Natural killer cell (primary cell): Measurements from ENCODE around the gene EPN3. TPM values are rescaled to one million over a fixed set of nuclear protein-coding genes. Genes with fewer than 3 reads are reported as not detected.

Experiments
- ATAC-seq, 3 donors: fragments of 150-1000 bp in 2 of 3; fragments of 200-7000 bp in 1 of 3; cut with Tn5 transposase; 1 replicate in 1 of 3; 2 replicates in 2 of 3; pipeline ENCODE4 v1.10.0; 2021; ENCODE audit warnings: mild to moderate bottlenecking in 2 of 3, moderate library complexity in 2 of 3
- DNase-seq, 2 donors: peaks; one replicate each; pipeline versions ENCODE4 v3.0.0 to v3.0.0-alpha.2; 2013 to 2021; ENCODE audit warnings: mixed read lengths in 1 of 2
- H3K27ac ChIP-seq: one replicate; pipeline ENCODE4 v1.5.1; 2013; ENCODE audit warnings: mild to moderate bottlenecking, low read length
- H3K27me3 ChIP-seq: one replicate; pipeline ENCODE4 v1.6.1; 2013; ENCODE audit warnings: low read length; ENCODE audit not compliant: control insufficient read depth, insufficient read depth
- H3K36me3 ChIP-seq: one replicate; pipeline ENCODE4 v1.6.1; 2013; ENCODE audit warnings: low read length; ENCODE audit not compliant: control insufficient read depth, insufficient read depth
- H3K4me1 ChIP-seq: one replicate; pipeline ENCODE4 v1.6.1; 2013; ENCODE audit warnings: low read length; ENCODE audit not compliant: control insufficient read depth, insufficient read depth
- H3K4me3 ChIP-seq: one replicate; pipeline ENCODE4 v1.5.1; 2013; ENCODE audit warnings: low read length
- H3K9me3 ChIP-seq: one replicate; pipeline ENCODE4 v1.6.1; 2013; ENCODE audit warnings: low read length; ENCODE audit not compliant: control insufficient read depth, insufficient read depth
- H3K27ac Mint-ChIP-seq, 2 donors: one replicate each; pipeline ENCODE4 v1.8.0; 2022; ENCODE audit warnings: mild to moderate bottlenecking in 2 of 2, mixed read lengths in 2 of 2, moderate library complexity in 1 of 2
- H3K27me3 Mint-ChIP-seq, 2 donors: one replicate each; pipeline ENCODE4 v1.8.0; 2022; ENCODE audit warnings: low read depth in 2 of 2, mixed read lengths in 2 of 2
- H3K36me3 Mint-ChIP-seq: one replicate; pipeline ENCODE4 v1.8.0; 2022; ENCODE audit warnings: mixed read lengths
- H3K4me1 Mint-ChIP-seq, 2 donors: one replicate each; pipeline ENCODE4 v1.8.0; 2022; ENCODE audit warnings: mixed read lengths in 2 of 2
- H3K4me3 Mint-ChIP-seq: one replicate; pipeline ENCODE4 v1.8.0; 2022; ENCODE audit warnings: mild to moderate bottlenecking, moderate library complexity, mixed read lengths
- H3K9me3 Mint-ChIP-seq, 2 donors: one replicate each; pipeline ENCODE4 v1.8.0; 2022; ENCODE audit warnings: mixed read lengths in 2 of 2
- CTCF ChIP-seq: fragments of 200-600 bp; IDR thresholded peaks from one replicate; pipeline ENCODE4 v1.8.0; 2022; ENCODE audit warnings: antibody characterized with exemption
- WGBS: methylation state at CpG from one replicate; pipeline ENCODE4 v1.1.7; 2013; ENCODE audit warnings: missing lambda C conversion rate; ENCODE audit not compliant: insufficient coverage; 5-methylcytosine and 5-hydroxymethylcytosine counted together
- intact Hi-C: fragments of 100-400 bp; cut with micrococcal nuclease; formaldehyde crosslinking; loops from one replicate; pipeline ENCODE4 v1.14.2; 2022
- total RNA-seq, 4 donors: library from RNA; stranded (reverse); fragments of 120-200 nt in 1 of 4; gene quantifications; one replicate each; pipeline versions ENCODE4 v1.2.3 to v1.2.4, GENCODE V29; 2013 to 2022

The EPN3 gene
- total RNA-seq, 3 donors from 2014 or later (not counting 1 experiment from before 2014, with no cell fraction given): not detected

- H3K27ac ChIP-seq: no peak overlapping the region
- intact Hi-C loops: no loop called here
- peaks cover 0 to 6% of the 10 kb centered on the region in 2 donors for H3K27me3 Mint-ChIP-seq
- H3K9me3 ChIP-seq: no peaks in the 10 kb centered on the region
- no peaks in the 10 kb centered on the region for H3K4me1 Mint-ChIP-seq
- no peak overlapping the region for H3K27ac Mint-ChIP-seq
- H3K9me3 Mint-ChIP-seq: no peaks in the 10 kb centered on the region
- H3K4me3 Mint-ChIP-seq: no peak overlapping the region
- no peaks in the 10 kb centered on the region for H3K27me3 ChIP-seq
- no peak for TF ChIP-seq CTCF
- DNase-seq (no peak), ATAC-seq (no peak)
- no peaks in the 10 kb centered on the region for H3K4me1 ChIP-seq
- no peaks in the 10 kb centered on the region for H3K36me3 ChIP-seq
- 78% methylated on average over 8 of the region's 8 CpGs for WGBS
- H3K36me3 Mint-ChIP-seq: no peaks in the 10 kb centered on the region
- H3K4me3 ChIP-seq: no peak overlapping the region
Measured at GRCh38 chr17:50519141-50519834, 13.2 kb upstream of the EPN3 start.

GRCh38 chr17:50520483-50520882, 12.1 kb upstream of the EPN3 start:
- WGBS: 45% methylated on average over 2 of the region's 2 CpGs
- Histone ChIP-seq H3K27ac (no peak overlapping the region), H3K4me3 (no peak overlapping the region), H3K9me3 (no peaks in the 10 kb centered on the region), H3K36me3 (no peaks in the 10 kb centered on the region), H3K4me1 (no peaks in the 10 kb centered on the region), H3K27me3 (no peaks in the 10 kb centered on the region)
- no peak for DNase-seq
- Mint-ChIP-seq H3K4me3 (no peak overlapping the region), H3K36me3 (no peaks in the 10 kb centered on the region), H3K27me3 (peaks cover 0 to 3% of the 10 kb centered on the region in 2 donors), H3K4me1 (no peaks in the 10 kb centered on the region), H3K27ac (no peak overlapping the region), H3K9me3 (no peaks in the 10 kb centered on the region)
- intact Hi-C loops: no loop called here
- no peak for TF ChIP-seq CTCF
- ATAC-seq: no peak

- intact Hi-C loops: no loop called here
- H3K27ac Mint-ChIP-seq: no peak overlapping the region
- no peaks in the 10 kb centered on the region for H3K4me1 Mint-ChIP-seq
- Histone ChIP-seq H3K9me3 (no peaks in the 10 kb centered on the region), H3K36me3 (no peaks in the 10 kb centered on the region), H3K27me3 (no peaks in the 10 kb centered on the region), H3K4me3 (no peak overlapping the region), H3K27ac (no peak overlapping the region), H3K4me1 (no peaks in the 10 kb centered on the region)
- TF ChIP-seq CTCF: no peak
- peaks cover 0 to 3% of the 10 kb centered on the region in 2 donors for H3K27me3 Mint-ChIP-seq
- no peaks in the 10 kb centered on the region for H3K9me3 Mint-ChIP-seq
- H3K4me3 Mint-ChIP-seq: no peak overlapping the region
- DNase-seq (no peak), ATAC-seq (no peak)
- no peaks in the 10 kb centered on the region for H3K36me3 Mint-ChIP-seq
- WGBS: 79% methylated on average over 2 of the region's 2 CpGs
Measured at GRCh38 chr17:50521514-50521913, 11.0 kb upstream of the EPN3 start.

- H3K9me3 ChIP-seq: no peaks in the 10 kb centered on the region
- intact Hi-C loops: no loop called here
- no peaks in the 10 kb centered on the region for H3K27me3 Mint-ChIP-seq
- H3K4me1 ChIP-seq: no peaks in the 10 kb centered on the region
- DNase-seq: no peak
- TF ChIP-seq CTCF: no peak
- H3K27me3 ChIP-seq: no peaks in the 10 kb centered on the region
- no peak overlapping the region for H3K4me3 ChIP-seq
- H3K9me3 Mint-ChIP-seq: no peaks in the 10 kb centered on the region
- H3K36me3 Mint-ChIP-seq: no peaks in the 10 kb centered on the region
- H3K36me3 ChIP-seq: no peaks in the 10 kb centered on the region
- no peak overlapping the region for H3K4me3 Mint-ChIP-seq
- ATAC-seq: no peak
- whole genome bisulfite sequencing: 91% methylated on average over 10 of the region's 10 CpGs
- no peak overlapping the region for H3K27ac ChIP-seq
- H3K27ac Mint-ChIP-seq: no peak overlapping the region
- H3K4me1 Mint-ChIP-seq: no peaks in the 10 kb centered on the region
Measured at GRCh38 chr17:50522766-50523165, 9.8 kb upstream of the EPN3 start.
